Upper lobe of right lung (tissue), 1 donor: Measurements from ENCODE around the gene KCNJ9. TPM values are rescaled to one million over a fixed set of nuclear protein-coding genes. Genes with fewer than 3 reads are reported as not detected.

ENCODE experiments used
- ATAC-seq: fragments of 200-7000 bp; cut with Tn5 transposase; one replicate; pipeline ENCODE4 v1.9.1; 2020; ENCODE audit warnings: mild to moderate bottlenecking, moderate library complexity
- DNase-seq: peaks from one replicate; pipeline ENCODE4 v3.0.0-alpha.2; 2020
- H3K27ac ChIP-seq: fragments of 200-600 bp; one replicate; pipeline ENCODE4 v1.8.0; 2022
- H3K27me3 ChIP-seq: fragments of 200-600 bp; one replicate; pipeline ENCODE4 v1.8.0; 2022; ENCODE audit warnings: mild to moderate bottlenecking
- H3K36me3 ChIP-seq: fragments of 200-600 bp; one replicate; pipeline ENCODE4 v1.8.0; 2022
- H3K4me1 ChIP-seq: fragments of 200-600 bp; one replicate; pipeline ENCODE4 v1.8.0; 2022
- H3K4me3 ChIP-seq: fragments of 200-600 bp; one replicate; pipeline ENCODE4 v1.8.0; 2022; ENCODE audit warnings: mild to moderate bottlenecking
- H3K9me3 ChIP-seq: fragments of 200-600 bp; one replicate; pipeline ENCODE4 v1.8.0; 2022
- intact Hi-C: fragments of 100-400 bp; cut with DNase I; formaldehyde crosslinking; loops from one replicate; pipeline ENCODE4 v1.11.0; 2022
- total RNA-seq: library from RNA; stranded (reverse); fragmentation: NEBNext Ultra II Directional; extraction: Animal tissue kit (Norgen Biotek cat#: 25700); gene quantifications from one replicate; pipeline ENCODE4 v1.2.1, GENCODE V29; 2021
- TF ChIP-seq, protein P1 (sequence below): fragments of 200-600 bp; IDR thresholded peaks from one replicate; pipeline ENCODE4 v1.8.0; 2022; ENCODE audit warnings: antibody characterized with exemption
- donor health status: DM: no; HTN: yes; CAD: no; lungs with severe emphysema.

KCNJ9 gene
- total RNA-seq, 1 donor from 2014 or later, result not detected

DNA sequence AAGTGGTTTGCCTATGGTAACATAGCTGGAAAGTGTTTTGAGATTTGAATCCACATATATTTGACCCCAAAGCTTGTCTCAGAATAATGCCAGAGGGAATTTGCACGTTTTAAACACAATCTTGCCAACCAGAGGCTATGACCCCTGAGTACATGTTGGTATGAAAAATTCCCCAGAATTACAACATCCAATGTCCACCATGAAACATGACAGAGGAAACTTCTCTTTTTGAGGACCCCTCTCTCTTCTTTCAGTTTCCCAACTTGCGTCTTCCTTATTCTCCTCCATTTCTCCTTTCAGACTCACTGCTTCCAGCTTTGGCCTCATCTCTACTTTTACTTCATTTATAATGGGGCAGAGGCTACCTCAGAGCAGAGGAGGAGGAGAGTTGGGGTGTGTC is 5.5 kb upstream of the KCNJ9 start:
- no peak overlapping the region for H3K4me3 ChIP-seq
- DNase-seq, result no peak
- intact Hi-C loops, result no loop called here
- no peak overlapping the region for H3K27ac ChIP-seq
- TF ChIP-seq, protein P1, sequence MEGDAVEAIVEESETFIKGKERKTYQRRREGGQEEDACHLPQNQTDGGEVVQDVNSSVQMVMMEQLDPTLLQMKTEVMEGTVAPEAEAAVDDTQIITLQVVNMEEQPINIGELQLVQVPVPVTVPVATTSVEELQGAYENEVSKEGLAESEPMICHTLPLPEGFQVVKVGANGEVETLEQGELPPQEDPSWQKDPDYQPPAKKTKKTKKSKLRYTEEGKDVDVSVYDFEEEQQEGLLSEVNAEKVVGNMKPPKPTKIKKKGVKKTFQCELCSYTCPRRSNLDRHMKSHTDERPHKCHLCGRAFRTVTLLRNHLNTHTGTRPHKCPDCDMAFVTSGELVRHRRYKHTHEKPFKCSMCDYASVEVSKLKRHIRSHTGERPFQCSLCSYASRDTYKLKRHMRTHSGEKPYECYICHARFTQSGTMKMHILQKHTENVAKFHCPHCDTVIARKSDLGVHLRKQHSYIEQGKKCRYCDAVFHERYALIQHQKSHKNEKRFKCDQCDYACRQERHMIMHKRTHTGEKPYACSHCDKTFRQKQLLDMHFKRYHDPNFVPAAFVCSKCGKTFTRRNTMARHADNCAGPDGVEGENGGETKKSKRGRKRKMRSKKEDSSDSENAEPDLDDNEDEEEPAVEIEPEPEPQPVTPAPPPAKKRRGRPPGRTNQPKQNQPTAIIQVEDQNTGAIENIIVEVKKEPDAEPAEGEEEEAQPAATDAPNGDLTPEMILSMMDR, result no peak
- H3K27me3 ChIP-seq, result peaks cover 34% of the 10 kb centered on the region
- H3K36me3 ChIP-seq, result no peaks in the 10 kb centered on the region
- H3K4me1 ChIP-seq, result peaks cover 2% of the 10 kb centered on the region
- H3K9me3 ChIP-seq, result no peaks in the 10 kb centered on the region
- no peak for ATAC-seq

DNA sequence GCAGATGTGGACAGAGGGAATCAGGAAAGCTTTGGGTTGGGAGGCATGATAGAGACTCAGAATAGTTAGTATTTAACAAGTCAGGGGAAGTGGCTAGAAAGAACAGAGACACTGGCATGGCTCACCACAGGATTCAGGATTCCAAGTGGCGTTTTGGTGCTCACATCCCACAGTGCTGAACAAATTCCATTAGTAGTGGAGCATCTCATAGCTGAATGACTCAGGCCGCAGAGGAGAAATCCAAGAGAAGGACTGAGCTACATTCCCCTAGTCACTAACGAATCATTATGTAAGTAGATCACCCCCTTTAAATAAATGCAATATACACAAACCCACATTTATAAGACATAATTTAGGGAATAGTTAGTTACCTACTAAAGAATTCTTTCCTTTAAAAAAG is 5.0 kb upstream of the KCNJ9 start:
- intact Hi-C loops, result no loop called here
- ATAC-seq (no peak), DNase-seq (peak; percentile 3)
- H3K4me3 ChIP-seq, result no peak overlapping the region
- no peak overlapping the region for H3K27ac ChIP-seq
- TF ChIP-seq, protein P1, result no peak
- no peaks in the 10 kb centered on the region for H3K4me1 ChIP-seq
- H3K36me3 ChIP-seq, result no peaks in the 10 kb centered on the region
- H3K27me3 ChIP-seq, result peaks cover 39% of the 10 kb centered on the region
- H3K9me3 ChIP-seq, result no peaks in the 10 kb centered on the region

DNA sequence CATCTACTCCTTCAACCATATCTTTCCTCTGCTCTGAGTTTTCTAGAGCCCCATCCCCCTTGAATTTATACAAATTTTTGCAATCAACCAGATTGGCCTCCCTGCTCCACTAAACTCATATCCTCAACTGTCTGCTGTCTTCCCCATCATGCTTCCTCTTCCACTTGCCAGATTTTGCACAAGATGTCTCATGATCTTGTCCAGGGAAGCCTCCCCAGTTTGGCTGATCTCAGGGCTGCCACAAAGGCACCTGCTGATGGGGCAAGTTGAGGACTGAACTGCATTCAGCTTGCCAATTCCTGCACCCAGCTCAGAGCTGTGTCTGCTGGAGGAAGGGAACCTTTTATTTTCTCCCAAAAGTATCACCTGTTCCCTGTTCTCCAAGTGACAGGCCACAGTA is 3.9 kb upstream of the KCNJ9 start:
- intact Hi-C loops, result no loop called here
- ATAC-seq (peak; percentile 72), DNase-seq (peak; percentile 22)
- Histone ChIP-seq H3K4me3 (no peak overlapping the region), H3K9me3 (no peaks in the 10 kb centered on the region), H3K36me3 (no peaks in the 10 kb centered on the region), H3K27ac (no peak overlapping the region), H3K4me1 (no peaks in the 10 kb centered on the region), H3K27me3 (peaks cover 50% of the 10 kb centered on the region)
- TF ChIP-seq, protein P1, result no peak

DNA sequence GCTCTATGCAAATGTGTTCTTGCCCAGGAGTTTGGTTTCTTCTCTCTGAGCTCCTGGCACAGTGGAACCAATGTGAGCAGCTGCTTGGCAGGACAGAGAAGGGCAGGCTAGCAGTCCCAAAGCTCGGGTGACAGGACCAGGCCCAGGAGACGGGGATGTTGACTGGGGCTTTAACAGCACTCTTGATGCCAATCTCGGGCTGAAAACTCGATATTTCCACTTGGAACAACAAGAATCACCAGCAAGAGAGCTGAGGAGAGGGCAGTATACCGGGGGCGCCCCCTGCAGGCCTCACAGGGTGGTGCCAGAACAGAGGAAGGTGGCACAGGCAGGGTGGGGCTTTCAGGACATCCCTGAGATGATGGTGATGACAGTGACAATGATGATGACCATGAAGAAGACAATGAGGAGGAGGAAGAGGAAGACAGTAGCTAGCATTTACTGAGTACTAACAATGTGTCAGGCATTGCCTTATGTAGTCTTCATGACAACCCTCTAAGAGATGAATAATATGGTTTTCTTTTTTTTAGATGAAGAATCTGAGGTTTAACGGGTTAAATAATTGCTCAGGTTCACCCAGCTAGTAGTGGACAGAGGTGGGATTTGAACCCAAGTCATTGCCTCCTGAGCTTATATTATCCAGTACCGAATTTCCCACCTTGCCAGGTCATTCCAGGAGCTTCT is 2.7 kb upstream of the KCNJ9 start:
- H3K36me3 ChIP-seq, result no peaks in the 10 kb centered on the region
- H3K27me3 ChIP-seq, result peaks cover 62% of the 10 kb centered on the region
- DNase-seq (peak; percentile 74), ATAC-seq (peak; percentile 85)
- TF ChIP-seq, protein P1, result peak; percentile 69
- H3K27ac ChIP-seq, result no peak overlapping the region
- H3K4me3 ChIP-seq, result no peak overlapping the region
- no peaks in the 10 kb centered on the region for H3K4me1 ChIP-seq
- intact Hi-C loops, result no loop called here
- no peaks in the 10 kb centered on the region for H3K9me3 ChIP-seq

DNA sequence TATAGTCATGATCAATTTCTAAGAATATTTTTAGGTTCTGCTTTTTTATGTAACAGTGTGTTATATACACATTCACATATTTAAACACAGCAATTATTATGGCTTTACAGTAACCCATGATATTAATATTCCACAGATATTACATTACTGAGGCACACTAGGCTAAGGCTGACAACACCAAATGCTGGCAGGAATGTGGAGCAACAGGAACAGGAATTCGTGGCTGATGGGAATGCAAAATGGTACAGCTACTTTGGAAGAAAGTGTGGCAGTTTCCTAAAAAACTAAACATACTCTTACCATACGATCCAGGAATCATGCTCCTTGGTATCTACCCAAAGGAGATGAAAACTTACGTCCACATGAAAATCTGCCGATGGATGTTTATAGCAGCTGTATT is 1.9 kb upstream of the KCNJ9 start:
- no peaks in the 10 kb centered on the region for H3K4me1 ChIP-seq
- H3K9me3 ChIP-seq, result no peaks in the 10 kb centered on the region
- H3K27me3 ChIP-seq, result peaks cover 63% of the 10 kb centered on the region
- intact Hi-C loops, result no loop called here
- H3K36me3 ChIP-seq, result no peaks in the 10 kb centered on the region
- no peak for DNase-seq
- ATAC-seq, result no peak
- no peak overlapping the region for H3K4me3 ChIP-seq
- no peak overlapping the region for H3K27ac ChIP-seq
- TF ChIP-seq, protein P1, result no peak
